ENCODE data around the gene DSTN. TPM values are rescaled to one million over a fixed set of nuclear protein-coding genes. Genes with fewer than 3 reads are reported as not detected.
A peak's percentile ranks its signal among the peaks of the same experiment; 100 is the strongest.

Gene DSTN
- total and polyA plus RNA-seq, 2 donors (not counting 3 experiments of a cell fraction or from before 2014, with no cell fraction given), result 66.1 to 300 TPM

DNA sequence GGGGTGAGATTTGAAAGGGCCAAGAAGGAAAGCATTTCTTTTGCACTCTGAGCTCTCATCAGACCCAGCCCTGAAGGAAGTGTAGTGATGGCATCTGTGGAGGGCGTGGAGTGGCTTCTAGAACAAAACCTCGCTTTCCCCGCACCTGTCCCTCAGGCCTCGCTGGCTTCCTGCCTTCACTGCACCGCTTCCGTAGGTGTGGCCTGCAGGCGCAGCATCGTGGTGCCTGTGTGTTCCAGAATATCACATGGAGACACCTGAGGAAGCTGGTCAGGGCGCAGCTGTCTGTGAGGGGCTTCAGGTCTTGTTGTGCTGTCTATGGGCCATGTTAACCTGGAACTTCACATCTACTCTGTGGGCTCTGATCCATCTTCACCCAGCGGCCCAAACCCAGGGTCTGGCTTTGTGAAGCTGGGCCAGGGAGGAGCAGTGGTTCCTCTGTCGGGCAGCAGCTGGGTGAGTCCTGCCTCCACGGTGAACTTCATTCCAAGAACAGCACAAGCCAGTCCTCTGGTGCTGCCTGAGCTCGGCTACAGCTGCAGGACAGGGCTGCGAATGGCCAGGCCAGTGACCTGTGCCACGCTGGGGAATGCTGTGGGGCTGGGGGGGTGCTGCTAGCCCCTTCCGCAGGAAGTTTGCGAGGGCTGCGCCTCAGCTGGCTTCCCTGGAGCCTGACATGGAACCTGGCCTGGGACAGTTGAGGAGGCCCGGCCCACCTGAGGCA is 40.9 kb downstream of the DSTN start:
- no peak overlapping the region for H2AFZ ChIP-seq (ENCODE audit: low read depth, low read length)
- no peaks in the 10 kb centered on the region for H4K20me1 ChIP-seq (replicated peaks; ENCODE audit: control insufficient read depth, extremely low read depth, insufficient read depth, low read length)
- CTCF ChIA-PET, result interaction anchor here (0.8 to 3.0 kb wide), 11 partner anchors 8 to 105 kb away, joined by 3 to 27 read pairs (median 4); partner anchors contain the start of genes BFSP1 and DSTN
- no peak overlapping the region for H3K27ac ChIP-seq (ENCODE audit: insufficient read depth, low read depth, low read length)
- no peak for TF ChIP-seq GATA2 (IDR thresholded peaks at IDR 0.05; ENCODE audit: insufficient read depth, insufficient read length, low read depth, low read length)
- no peak for TF ChIP-seq FOS (IDR thresholded peaks at IDR 0.05; ENCODE audit: borderline replicate concordance, insufficient read depth, low read length)
- TF ChIP-seq EZH2 (IDR thresholded peaks at IDR 0.05; ENCODE audit: borderline replicate concordance, low read depth, low read length, severe bottlenecking), result no peak
- TF ChIP-seq MYC (IDR thresholded peaks at IDR 0.05; ENCODE audit: low read depth, low read length), result no peak
- TF ChIP-seq, protein P1, sequence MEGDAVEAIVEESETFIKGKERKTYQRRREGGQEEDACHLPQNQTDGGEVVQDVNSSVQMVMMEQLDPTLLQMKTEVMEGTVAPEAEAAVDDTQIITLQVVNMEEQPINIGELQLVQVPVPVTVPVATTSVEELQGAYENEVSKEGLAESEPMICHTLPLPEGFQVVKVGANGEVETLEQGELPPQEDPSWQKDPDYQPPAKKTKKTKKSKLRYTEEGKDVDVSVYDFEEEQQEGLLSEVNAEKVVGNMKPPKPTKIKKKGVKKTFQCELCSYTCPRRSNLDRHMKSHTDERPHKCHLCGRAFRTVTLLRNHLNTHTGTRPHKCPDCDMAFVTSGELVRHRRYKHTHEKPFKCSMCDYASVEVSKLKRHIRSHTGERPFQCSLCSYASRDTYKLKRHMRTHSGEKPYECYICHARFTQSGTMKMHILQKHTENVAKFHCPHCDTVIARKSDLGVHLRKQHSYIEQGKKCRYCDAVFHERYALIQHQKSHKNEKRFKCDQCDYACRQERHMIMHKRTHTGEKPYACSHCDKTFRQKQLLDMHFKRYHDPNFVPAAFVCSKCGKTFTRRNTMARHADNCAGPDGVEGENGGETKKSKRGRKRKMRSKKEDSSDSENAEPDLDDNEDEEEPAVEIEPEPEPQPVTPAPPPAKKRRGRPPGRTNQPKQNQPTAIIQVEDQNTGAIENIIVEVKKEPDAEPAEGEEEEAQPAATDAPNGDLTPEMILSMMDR (IDR thresholded peaks at IDR 0.05; ENCODE audit: extremely low read depth in 1 of 2, insufficient read depth in 1 of 2, low read depth in 1 of 2, low read length in 2 of 2), result no peak
- TF ChIP-seq JUN (IDR thresholded peaks at IDR 0.05; ENCODE audit: borderline replicate concordance, insufficient read depth, insufficient read length, low read depth), result no peak
- peak; percentile 6 for TF ChIP-seq POLR2AphosphoS5 (IDR thresholded peaks at IDR 0.05; ENCODE audit: insufficient read depth, low read depth, low read length)
- TF ChIP-seq, protein P2, sequence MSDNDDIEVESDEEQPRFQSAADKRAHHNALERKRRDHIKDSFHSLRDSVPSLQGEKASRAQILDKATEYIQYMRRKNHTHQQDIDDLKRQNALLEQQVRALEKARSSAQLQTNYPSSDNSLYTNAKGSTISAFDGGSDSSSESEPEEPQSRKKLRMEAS (IDR thresholded peaks at IDR 0.05; ENCODE audit: insufficient read depth, insufficient read length), result no peak
- no peak overlapping the region for H3K4me2 ChIP-seq (ENCODE audit: insufficient read depth, low read length)
- H3K36me3 ChIP-seq (ENCODE audit: control insufficient read depth in 2 of 2, extremely low read depth in 1 of 2, insufficient read depth in 2 of 2, low read length in 2 of 2), result peaks cover 12 to 17% of the 10 kb centered on the region in 2 experiments
- FAIRE-seq, result no peak
- H3K27me3 ChIP-seq (ENCODE audit: control insufficient read depth in 2 of 2, insufficient read depth in 2 of 2, low read length in 2 of 2), result no peaks in the 10 kb centered on the region
- H3K9ac ChIP-seq (replicated peaks; ENCODE audit: extremely low read depth, insufficient read depth, low read length), result no peak overlapping the region
- DNase-seq (ENCODE audit: low read depth, low spot score), result peak; percentile 31
- no peaks in the 10 kb centered on the region for H3K9me3 ChIP-seq (replicated peaks; ENCODE audit: control insufficient read depth, insufficient read depth, low read length)
- no TSS peak for BruUV-seq (replicated peaks)
- H3K79me2 ChIP-seq (ENCODE audit: control insufficient read depth, insufficient read depth, low read length), result no peaks in the 10 kb centered on the region
- intact Hi-C loops (cut with micrococcal nuclease) (loop anchor here (1.0 kb wide), 2 partner anchors 41 to 73 kb away; no protein-coding TSS in a partner anchor), dilution Hi-C loops (cut with MboI; ENCODE audit: extremely low pct_ligation_motif_present, low sequenced_read_pairs) (no loop called here)
- no peak overlapping the region for H3K4me3 ChIP-seq (replicated peaks in 1 of 3; ENCODE audit: insufficient read depth in 1 of 3, low read depth in 1 of 3, low read length in 3 of 3)
- no peaks in the 10 kb centered on the region for H3K9me1 ChIP-seq (replicated peaks; ENCODE audit: control insufficient read depth, extremely low read depth, insufficient read depth, low read length)
- no peaks in the 10 kb centered on the region for H3K4me1 ChIP-seq (ENCODE audit: control insufficient read depth, extremely low read depth, insufficient read depth, low read length)
- POLR2A ChIA-PET, result interaction anchor here (1.0 to 2.1 kb wide), 2 partner anchors 16 to 41 kb away, joined by 3 to 8 read pairs; partner anchors contain the start of gene DSTN

Measured in endothelial cell of umbilical vein (primary cell).